DOHH2 (cell line): ENCODE measurements around the gene BAHD1.

ENCODE experiments used
- H3F3A ChIP-seq: fragments of 200-600 bp; sonication (generic), shearing (Covaris generic); 2 replicates; pipeline ENCODE4 v1.6.0; 2016; ENCODE audit warnings: antibody characterized with exemption, mild to moderate bottlenecking; ENCODE audit not compliant: control insufficient read depth, insufficient read depth
- H3K27ac ChIP-seq: fragments of 200-600 bp; sonication (generic); 2 replicates; pipeline ENCODE4 v1.5.1; 2014; ENCODE audit warnings: low read depth, mild to moderate bottlenecking, low read length, moderate library complexity
- H3K27me3 ChIP-seq: fragments of 200-600 bp; sonication (generic); 2 replicates; pipeline ENCODE4 v1.6.1; 2014; ENCODE audit warnings: mild to moderate bottlenecking, low read length, mixed read lengths; ENCODE audit not compliant: control insufficient read depth
- H3K36me3 ChIP-seq: fragments of 200-600 bp; sonication (generic); 2 replicates; pipeline ENCODE4 v1.6.1; 2014; ENCODE audit warnings: mild to moderate bottlenecking, low read length, moderate library complexity, mixed read lengths; ENCODE audit not compliant: control insufficient read depth
- H3K4me1 ChIP-seq: fragments of 200-600 bp; sonication (generic); 2 replicates; pipeline ENCODE4 v1.6.1; 2014; ENCODE audit warnings: mild to moderate bottlenecking, low read length, mixed read lengths; ENCODE audit not compliant: control insufficient read depth
- H3K4me2 ChIP-seq: fragments of 200-600 bp; sonication (generic); 2 replicates; pipeline ENCODE4 v1.6.0; 2014; ENCODE audit warnings: mild to moderate bottlenecking, low read length, moderate library complexity
- H3K4me3 ChIP-seq: fragments of 200-600 bp; sonication (generic); 2 replicates; pipeline ENCODE4 v1.5.1; 2014; ENCODE audit warnings: mild to moderate bottlenecking, low read length, mixed read lengths
- H3K79me2 ChIP-seq: fragments of 200-600 bp; sonication (generic); 2 replicates; pipeline ENCODE4 v1.6.1; 2014; ENCODE audit warnings: mild to moderate bottlenecking, low read length, mixed read lengths; ENCODE audit not compliant: control insufficient read depth
- H3K9me2 ChIP-seq: fragments of 200-600 bp; sonication (generic); replicated peaks from 2 replicates; pipeline ENCODE4 v1.6.1; 2014; ENCODE audit warnings: mild to moderate bottlenecking, low read length, mixed read lengths; ENCODE audit not compliant: control insufficient read depth
- H3K9me3 ChIP-seq: fragments of 200-600 bp; sonication (generic); 2 replicates; pipeline ENCODE4 v1.6.1; 2014; ENCODE audit warnings: antibody characterized with exemption, low read length, mixed read lengths; ENCODE audit not compliant: control insufficient read depth, insufficient read depth
- H4K20me1 ChIP-seq: fragments of 200-600 bp; sonication (generic); 2 replicates; pipeline ENCODE4 v1.6.0; 2014; ENCODE audit warnings: low read depth, mild to moderate bottlenecking, antibody characterized with exemption, low read length, moderate library complexity; ENCODE audit not compliant: control insufficient read depth, insufficient read depth
- CTCF ChIP-seq: fragments of 200-600 bp; sonication (generic); IDR thresholded peaks from one replicate; pipeline ENCODE4 v1.5.1; 2014; ENCODE audit warnings: antibody characterized with exemption, mild to moderate bottlenecking, low read depth, low read length; ENCODE audit not compliant: poor library complexity, severe bottlenecking
- EZH2phosphoT487 ChIP-seq: fragments of 200-600 bp; sonication (generic); IDR thresholded peaks from 2 replicates; pipeline ENCODE4 v1.6.1; 2017; ENCODE audit warnings: borderline replicate concordance, mild to moderate bottlenecking, antibody characterized with exemption, low read length, moderate library complexity, mixed read lengths

Gene BAHD1

GRCh38 chr15:40428185-40428584 is 12.6 kb upstream of the BAHD1 start:
- no peak overlapping the region for H3K4me3 ChIP-seq
- no peaks in the 10 kb centered on the region for H3K9me2 ChIP-seq
- no peaks in the 10 kb centered on the region for H3K4me1 ChIP-seq
- H3K79me2 ChIP-seq = no peaks in the 10 kb centered on the region
- H3K27ac ChIP-seq = no peak overlapping the region
- H3F3A ChIP-seq = no peaks in the 10 kb centered on the region
- no peaks in the 10 kb centered on the region for H3K9me3 ChIP-seq
- H3K27me3 ChIP-seq = peaks cover 24% of the 10 kb centered on the region
- no peaks in the 10 kb centered on the region for H4K20me1 ChIP-seq
- no peak for TF ChIP-seq EZH2phosphoT487
- no peak for TF ChIP-seq CTCF
- no peak overlapping the region for H3K4me2 ChIP-seq
- H3K36me3 ChIP-seq = no peaks in the 10 kb centered on the region

- Histone ChIP-seq H3K27ac (no peak overlapping the region), H3K79me2 (no peaks in the 10 kb centered on the region), H3F3A (no peaks in the 10 kb centered on the region), H4K20me1 (no peaks in the 10 kb centered on the region), H3K36me3 (no peaks in the 10 kb centered on the region), H3K9me3 (no peaks in the 10 kb centered on the region), H3K4me2 (no peak overlapping the region), H3K4me3 (no peak overlapping the region), H3K9me2 (no peaks in the 10 kb centered on the region), H3K27me3 (peaks cover 33% of the 10 kb centered on the region), H3K4me1 (no peaks in the 10 kb centered on the region)
- no peak for TF ChIP-seq EZH2phosphoT487
- no peak for TF ChIP-seq CTCF
Observed at GRCh38 chr15:40429068-40429710, 11.6 kb upstream of the BAHD1 start.

- TF ChIP-seq CTCF = no peak
- H3K27ac ChIP-seq = no peak overlapping the region
- no peaks in the 10 kb centered on the region for H3K9me3 ChIP-seq
- no peaks in the 10 kb centered on the region for H3K36me3 ChIP-seq
- no peaks in the 10 kb centered on the region for H4K20me1 ChIP-seq
- no peak overlapping the region for H3K4me3 ChIP-seq
- H3K4me1 ChIP-seq = no peaks in the 10 kb centered on the region
- H3K4me2 ChIP-seq = no peak overlapping the region
- H3K9me2 ChIP-seq = no peaks in the 10 kb centered on the region
- no peaks in the 10 kb centered on the region for H3K79me2 ChIP-seq
- H3F3A ChIP-seq = no peaks in the 10 kb centered on the region
- peaks cover 45% of the 10 kb centered on the region for H3K27me3 ChIP-seq
Observed at GRCh38 chr15:40430271-40430805, 10.4 kb upstream of the BAHD1 start.
